ENCODE measurements around the gene ITGB6. TPM values are rescaled to one million over a fixed set of nuclear protein-coding genes. Genes with fewer than 3 reads are reported as not detected.

ITGB6 gene
- total and polyA plus RNA-seq, 10 of the 15 experiments (the other 5 are each of a cell fraction or from before 2014, with no cell fraction given) = 0.04 TPM; not detected in 9

DNA sequence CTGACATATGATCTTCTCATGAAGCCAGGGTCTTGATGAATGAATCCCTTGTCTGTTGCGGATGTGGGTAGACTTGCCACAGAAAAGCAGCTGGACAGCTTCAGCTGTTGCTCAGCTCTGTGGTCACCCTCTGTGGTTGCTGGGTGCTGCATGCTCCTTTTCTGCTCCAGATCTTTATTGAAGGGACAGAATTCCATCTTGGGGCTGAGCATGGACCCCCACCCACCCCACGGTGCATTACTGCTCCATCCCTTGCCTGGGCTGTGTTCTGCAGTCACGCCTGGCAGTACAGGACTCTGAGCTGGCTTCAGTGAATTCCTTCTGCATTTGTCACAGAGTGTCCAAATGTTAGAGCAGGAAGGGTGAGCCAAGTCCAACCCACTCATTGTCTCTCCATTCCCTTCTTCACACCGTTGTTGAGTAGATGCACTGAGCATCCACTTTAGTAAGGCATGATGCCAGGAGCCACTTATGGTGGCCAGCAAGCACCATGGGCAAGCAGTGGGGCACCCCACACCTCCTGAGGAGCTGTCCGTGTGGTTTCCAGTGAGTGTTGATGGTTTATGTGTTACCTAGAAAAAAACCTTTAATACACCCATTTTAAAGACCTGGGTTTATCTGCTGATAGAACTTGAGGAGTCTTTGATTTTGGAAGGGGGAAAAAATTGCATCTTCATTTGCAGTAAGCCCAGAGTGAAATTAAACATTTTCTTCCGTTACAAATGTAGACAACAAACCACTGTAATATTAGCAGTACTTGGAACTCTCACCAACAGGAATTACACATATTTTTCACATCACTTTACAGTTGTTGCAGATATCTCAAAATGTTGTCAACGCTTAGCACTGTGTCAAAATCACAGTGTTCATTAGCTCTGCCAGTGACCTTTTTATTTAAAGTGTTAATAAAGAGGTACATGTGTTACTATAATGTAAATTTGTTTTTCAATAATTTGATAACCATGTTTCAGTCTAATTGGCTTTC is 14.7 kb upstream of the ITGB6 start:
- ChIA-PET CTCF (interaction anchor here (1.2 to 9.1 kb wide), 3 partner anchors 9 to 125 kb away, joined by 5 to 122 read pairs (median 7); no protein-coding TSS in a partner anchor), RAD21 (ENCODE audit: unreplicated experiment) (interaction anchor here (0.6 to 1.9 kb wide), 2 partner anchors 104 to 125 kb away, joined by 3 to 9 read pairs; no protein-coding TSS in a partner anchor), SMC1A (ENCODE audit: uncharacterized antibody, unreplicated experiment) (interaction anchor here (0.6 to 1.2 kb wide), 3 partner anchors 9 to 445 kb away, joined by 3 read pairs; no protein-coding TSS in a partner anchor), POLR2A (no interaction called here)
- intact Hi-C loops (cut with micrococcal nuclease; ENCODE audit: unreplicated experiment) = no loop called here
- H3K9ac ChIP-seq (ENCODE audit: control insufficient read depth, insufficient read depth, low read length) = no peak overlapping the region
- no peak for DNase-seq (ENCODE audit: low read depth, low spot score)
- H3K4me2 ChIP-seq (ENCODE audit: control insufficient read depth, insufficient read depth) = no peak overlapping the region
- in situ Hi-C loops (cut with MboI) = loop anchor here (5.0 kb wide), 1 partner anchor 107 kb away; no protein-coding TSS in a partner anchor
- BruUV-seq (replicated peaks) = no TSS peak
- no peaks in the 10 kb centered on the region for H3K9me3 ChIP-seq (replicated peaks; ENCODE audit: control insufficient read depth, insufficient read depth, low read length)
- 13% methylated on average over 7 of the region's 7 CpGs for WGBS (ENCODE audit: insufficient coverage, insufficient replicate concordance, low lambda C conversion rate, missing lambda C conversion rate)
- H3K4me1 ChIP-seq (ENCODE audit: control insufficient read depth, insufficient read depth, low read length) = peaks cover 7% of the 10 kb centered on the region
- ATAC-seq = peak; percentile 52
- no peak overlapping the region for H2AFZ ChIP-seq (ENCODE audit: control insufficient read depth, low read depth, low read length)
- TF ChIP-seq BCL11A (IDR thresholded peaks at IDR 0.05; ENCODE audit: low read depth, low read length) = peak; percentile 28; the same call in 1 of the 2 replicates
- 0 out of 2 replicates have a peak, but pooled peaks have one; percentile 43 for TF ChIP-seq MTA2 (IDR thresholded peaks at IDR 0.05; ENCODE audit: low read depth)
- peak; percentile 49 for TF ChIP-seq IKZF1 (conservative IDR thresholded peaks at IDR 0.05)
- TF ChIP-seq TCF12 (IDR thresholded peaks at IDR 0.05; ENCODE audit: low read depth, low read length) = peak; percentile 89; the same call in 1 of the 2 replicates
- TF ChIP-seq NFXL1 (IDR thresholded peaks at IDR 0.05; ENCODE audit: borderline replicate concordance) = no peak
- TF ChIP-seq ATF3 (IDR thresholded peaks at IDR 0.05; ENCODE audit: borderline replicate concordance, extremely low read depth, low read depth, low read length) = no peak
- TF ChIP-seq, protein P1, sequence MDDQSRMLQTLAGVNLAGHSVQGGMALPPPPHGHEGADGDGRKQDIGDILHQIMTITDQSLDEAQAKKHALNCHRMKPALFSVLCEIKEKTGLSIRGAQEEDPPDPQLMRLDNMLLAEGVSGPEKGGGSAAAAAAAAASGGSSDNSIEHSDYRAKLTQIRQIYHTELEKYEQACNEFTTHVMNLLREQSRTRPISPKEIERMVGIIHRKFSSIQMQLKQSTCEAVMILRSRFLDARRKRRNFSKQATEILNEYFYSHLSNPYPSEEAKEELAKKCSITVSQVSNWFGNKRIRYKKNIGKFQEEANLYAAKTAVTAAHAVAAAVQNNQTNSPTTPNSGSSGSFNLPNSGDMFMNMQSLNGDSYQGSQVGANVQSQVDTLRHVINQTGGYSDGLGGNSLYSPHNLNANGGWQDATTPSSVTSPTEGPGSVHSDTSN (IDR thresholded peaks at IDR 0.05; ENCODE audit: insufficient replicate concordance, low read depth, low read length) = peak; percentile 18
- peak; percentile 77 for TF ChIP-seq RUNX3 (IDR thresholded peaks at IDR 0.05; ENCODE audit: low read length)
- TF ChIP-seq ZSCAN29 (IDR thresholded peaks at IDR 0.05) = no peak
- no peak for TF ChIP-seq SMARCA5 (IDR thresholded peaks at IDR 0.05)
- TF ChIP-seq KAT2A (conservative IDR thresholded peaks at IDR 0.05; ENCODE audit: control insufficient read depth, low read depth, low read length) = no peak
- TF ChIP-seq CHD2 (IDR thresholded peaks at IDR 0.05; ENCODE audit: borderline replicate concordance, low read depth, low read length) = 0 out of 2 replicates have a peak, but pooled peaks have one; percentile 19
- 0 out of 4 replicates have a peak, but pooled peaks have one; percentile 10 to 21 for TF ChIP-seq IKZF2 (IDR thresholded peaks at IDR 0.05)
- TF ChIP-seq, protein P2, sequence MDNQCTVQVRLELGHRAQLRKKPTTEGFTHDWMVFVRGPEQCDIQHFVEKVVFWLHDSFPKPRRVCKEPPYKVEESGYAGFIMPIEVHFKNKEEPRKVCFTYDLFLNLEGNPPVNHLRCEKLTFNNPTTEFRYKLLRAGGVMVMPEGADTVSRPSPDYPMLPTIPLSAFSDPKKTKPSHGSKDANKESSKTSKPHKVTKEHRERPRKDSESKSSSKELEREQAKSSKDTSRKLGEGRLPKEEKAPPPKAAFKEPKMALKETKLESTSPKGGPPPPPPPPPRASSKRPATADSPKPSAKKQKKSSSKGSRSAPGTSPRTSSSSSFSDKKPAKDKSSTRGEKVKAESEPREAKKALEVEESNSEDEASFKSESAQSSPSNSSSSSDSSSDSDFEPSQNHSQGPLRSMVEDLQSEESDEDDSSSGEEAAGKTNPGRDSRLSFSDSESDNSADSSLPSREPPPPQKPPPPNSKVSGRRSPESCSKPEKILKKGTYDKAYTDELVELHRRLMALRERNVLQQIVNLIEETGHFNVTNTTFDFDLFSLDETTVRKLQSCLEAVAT (IDR thresholded peaks at IDR 0.05) = no peak
- no peak for TF ChIP-seq MEF2B (IDR thresholded peaks at IDR 0.05; ENCODE audit: partially characterized antibody, poor library complexity, severe bottlenecking)
- TF ChIP-seq TCF3 (IDR thresholded peaks at IDR 0.05; ENCODE audit: borderline replicate concordance, insufficient read depth, low read depth, low read length) = peak; percentile 36; the same call in 1 of the 2 replicates
- no peak for TF ChIP-seq BRCA1 (IDR thresholded peaks at IDR 0.05; ENCODE audit: low read depth, low read length)
- peak; percentile 57; the same call in 1 of the 2 replicates for TF ChIP-seq DPF2 (IDR thresholded peaks at IDR 0.05)
- no peaks in the 10 kb centered on the region for H3K36me3 ChIP-seq (ENCODE audit: control insufficient read depth in 2 of 2, insufficient read depth in 2 of 2, low read length in 1 of 2)
- H3K27ac ChIP-seq (ENCODE audit: control insufficient read depth, insufficient read depth) = no peak overlapping the region
- H4K20me1 ChIP-seq (ENCODE audit: control insufficient read depth, insufficient read depth) = no peaks in the 10 kb centered on the region
- H3K4me3 ChIP-seq = no peak overlapping the region
- H3K79me2 ChIP-seq (ENCODE audit: control insufficient read depth, insufficient read depth, low read length) = no peaks in the 10 kb centered on the region
- no peak for FAIRE-seq
- H3K27me3 ChIP-seq (replicated peaks in 1 of 2; ENCODE audit: control insufficient read depth in 2 of 2, insufficient read depth in 2 of 2, low read length in 1 of 2) = peaks cover 2 to 3% of the 10 kb centered on the region in 2 experiments; a peak in 3 of 4 replicates

Measured in GM12878 (cell line).